ENCODE measurements around the gene PPIL4. TPM values are rescaled to one million over a fixed set of nuclear protein-coding genes. Genes with fewer than 3 reads are reported as not detected.

PPIL4 gene
- total RNA-seq, 1 experiment from 2014 or later, result 36.9 TPM

DNA sequence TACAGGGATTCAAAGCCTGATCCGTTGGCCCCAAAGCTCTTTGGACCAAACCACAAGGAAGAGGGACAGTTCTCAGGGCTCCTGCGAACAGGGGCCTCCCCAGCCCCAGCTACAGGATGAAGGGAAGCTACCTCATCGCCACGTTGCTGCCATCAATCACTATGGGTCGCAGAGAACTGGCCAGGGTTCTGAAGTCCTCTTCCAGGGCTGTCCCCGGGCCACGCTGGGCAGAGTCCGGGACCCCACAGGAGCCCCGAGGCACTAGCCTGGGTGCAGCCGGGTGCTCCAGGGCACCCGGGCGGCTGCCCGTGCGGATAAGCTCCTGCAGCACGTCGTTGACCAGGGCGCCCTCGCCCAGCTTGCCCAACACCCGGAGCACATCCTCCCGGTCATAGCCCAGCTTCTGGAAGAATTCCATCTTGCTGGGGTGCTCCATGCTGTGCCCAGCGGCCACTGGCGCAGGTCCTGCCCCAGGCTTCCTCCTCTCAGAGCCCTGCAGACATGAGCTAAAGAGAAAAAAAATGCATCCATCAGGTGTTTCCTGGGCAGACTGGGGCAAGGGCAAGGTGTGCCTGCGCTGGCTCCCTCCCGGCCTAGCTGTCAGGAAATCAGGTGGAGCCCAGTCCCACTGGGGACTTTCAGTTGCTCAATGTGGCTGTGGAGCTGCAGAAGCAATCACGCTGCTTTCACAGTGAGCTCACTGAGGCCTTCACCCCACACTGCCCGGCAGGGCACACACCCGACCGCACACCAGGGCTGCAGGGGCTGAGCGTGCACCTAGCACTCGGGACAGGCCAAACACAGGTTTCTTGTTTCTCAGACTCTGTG lies 71.5 kb downstream of the PPIL4 start:
- H3K27me3 ChIP-seq (ENCODE audit: insufficient read depth, low read length), result no peaks in the 10 kb centered on the region
- no peaks in the 10 kb centered on the region for H3K9me3 Mint-ChIP-seq
- DNase-seq, result no peak
- H3K4me1 ChIP-seq (ENCODE audit: insufficient read depth, low read length), result no peaks in the 10 kb centered on the region
- no peak overlapping the region for H4K91ac ChIP-seq (ENCODE audit: insufficient read length, low read depth, low read length)
- no peak overlapping the region for H3K23ac ChIP-seq (ENCODE audit: insufficient read length, low read depth, low read length)
- no peak overlapping the region for H2AFZ ChIP-seq (ENCODE audit: low read length)
- no peaks in the 10 kb centered on the region for H3K9me3 ChIP-seq (ENCODE audit: control insufficient read depth, low read depth, low read length)
- no peak overlapping the region for H3K14ac ChIP-seq (ENCODE audit: insufficient read depth, low read length)
- no peaks in the 10 kb centered on the region for H3K23me2 ChIP-seq (ENCODE audit: insufficient read length, low read depth, low read length, poor library complexity, severe bottlenecking)
- H3K27ac Mint-ChIP-seq, result no peak overlapping the region
- H4K20me1 ChIP-seq (ENCODE audit: control insufficient read depth, insufficient read depth, insufficient read length), result no peaks in the 10 kb centered on the region
- H2AK5ac ChIP-seq (ENCODE audit: insufficient read length, low read length), result no peak overlapping the region
- H3K36me3 Mint-ChIP-seq (ENCODE audit: insufficient read depth in 1 of 3, low read depth in 3 of 3), result no peaks in the 10 kb centered on the region
- TF ChIP-seq, protein P1, sequence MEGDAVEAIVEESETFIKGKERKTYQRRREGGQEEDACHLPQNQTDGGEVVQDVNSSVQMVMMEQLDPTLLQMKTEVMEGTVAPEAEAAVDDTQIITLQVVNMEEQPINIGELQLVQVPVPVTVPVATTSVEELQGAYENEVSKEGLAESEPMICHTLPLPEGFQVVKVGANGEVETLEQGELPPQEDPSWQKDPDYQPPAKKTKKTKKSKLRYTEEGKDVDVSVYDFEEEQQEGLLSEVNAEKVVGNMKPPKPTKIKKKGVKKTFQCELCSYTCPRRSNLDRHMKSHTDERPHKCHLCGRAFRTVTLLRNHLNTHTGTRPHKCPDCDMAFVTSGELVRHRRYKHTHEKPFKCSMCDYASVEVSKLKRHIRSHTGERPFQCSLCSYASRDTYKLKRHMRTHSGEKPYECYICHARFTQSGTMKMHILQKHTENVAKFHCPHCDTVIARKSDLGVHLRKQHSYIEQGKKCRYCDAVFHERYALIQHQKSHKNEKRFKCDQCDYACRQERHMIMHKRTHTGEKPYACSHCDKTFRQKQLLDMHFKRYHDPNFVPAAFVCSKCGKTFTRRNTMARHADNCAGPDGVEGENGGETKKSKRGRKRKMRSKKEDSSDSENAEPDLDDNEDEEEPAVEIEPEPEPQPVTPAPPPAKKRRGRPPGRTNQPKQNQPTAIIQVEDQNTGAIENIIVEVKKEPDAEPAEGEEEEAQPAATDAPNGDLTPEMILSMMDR (conservative IDR thresholded peaks at IDR 0.05), result no peak
- H3K4me3 Mint-ChIP-seq, result no peak overlapping the region
- no peak overlapping the region for H2BK20ac ChIP-seq (ENCODE audit: low read depth, low read length, poor library complexity, severe bottlenecking)
- H3K79me2 ChIP-seq (ENCODE audit: insufficient read depth, low read length), result no peaks in the 10 kb centered on the region
- no peak overlapping the region for H4K8ac ChIP-seq (replicated peaks; ENCODE audit: insufficient read length, low read depth, low read length)
- H3K9ac ChIP-seq (ENCODE audit: extremely low read depth, insufficient read length, low read length), result no peak overlapping the region
- no peak overlapping the region for H3K56ac ChIP-seq (ENCODE audit: insufficient read length, low read depth, low read length)
- H3T11ph ChIP-seq (ENCODE audit: low read length), result no peak overlapping the region
- no peak overlapping the region for H2BK5ac ChIP-seq (ENCODE audit: insufficient read length, low read length)
- no peak overlapping the region for H3K4me2 ChIP-seq (ENCODE audit: insufficient read depth, insufficient read length, low read length)
- no peaks in the 10 kb centered on the region for H3K27me3 Mint-ChIP-seq (ENCODE audit: low read depth)
- no CpG with 5 or more reads among the region's 30 CpGs for WGBS (ENCODE audit: extremely low coverage, insufficient read length, low lambda C conversion rate)
- no peaks in the 10 kb centered on the region for H3K79me1 ChIP-seq (ENCODE audit: insufficient read depth, low read depth, low read length, poor library complexity, severe bottlenecking)
- H2BK15ac ChIP-seq (ENCODE audit: low read depth, low read length), result no peak overlapping the region
- H2BK120ac ChIP-seq (ENCODE audit: low read depth, low read length, poor library complexity, severe bottlenecking), result no peak overlapping the region
- no peak overlapping the region for H3K18ac ChIP-seq (ENCODE audit: insufficient read length, low read depth, low read length)
- H2BK12ac ChIP-seq (ENCODE audit: insufficient read length, low read depth, low read length), result no peak overlapping the region
- H3K27ac ChIP-seq (ENCODE audit: insufficient read length, low read depth, low read length), result no peak overlapping the region
- H3K4me1 Mint-ChIP-seq, result peaks cover 8 to 9% of the 10 kb centered on the region in 2 experiments
- no peak overlapping the region for H4K5ac ChIP-seq (ENCODE audit: insufficient read length, low read depth, low read length)
- H3K4ac ChIP-seq (ENCODE audit: low read depth, low read length), result no peak overlapping the region

Data from H9 (cell line).